Measurements from ENCODE around the gene SIRT1. TPM values are rescaled to one million over a fixed set of nuclear protein-coding genes. Genes with fewer than 3 reads are reported as not detected.
A peak's percentile ranks its signal among the peaks of the same experiment; 100 is the strongest.

Gene SIRT1
- total and polyA plus RNA-seq, 10 of the 15 experiments (the other 5 are each of a cell fraction or from before 2014, with no cell fraction given): 3.6 to 14.2 (median 10.2) TPM

DNA sequence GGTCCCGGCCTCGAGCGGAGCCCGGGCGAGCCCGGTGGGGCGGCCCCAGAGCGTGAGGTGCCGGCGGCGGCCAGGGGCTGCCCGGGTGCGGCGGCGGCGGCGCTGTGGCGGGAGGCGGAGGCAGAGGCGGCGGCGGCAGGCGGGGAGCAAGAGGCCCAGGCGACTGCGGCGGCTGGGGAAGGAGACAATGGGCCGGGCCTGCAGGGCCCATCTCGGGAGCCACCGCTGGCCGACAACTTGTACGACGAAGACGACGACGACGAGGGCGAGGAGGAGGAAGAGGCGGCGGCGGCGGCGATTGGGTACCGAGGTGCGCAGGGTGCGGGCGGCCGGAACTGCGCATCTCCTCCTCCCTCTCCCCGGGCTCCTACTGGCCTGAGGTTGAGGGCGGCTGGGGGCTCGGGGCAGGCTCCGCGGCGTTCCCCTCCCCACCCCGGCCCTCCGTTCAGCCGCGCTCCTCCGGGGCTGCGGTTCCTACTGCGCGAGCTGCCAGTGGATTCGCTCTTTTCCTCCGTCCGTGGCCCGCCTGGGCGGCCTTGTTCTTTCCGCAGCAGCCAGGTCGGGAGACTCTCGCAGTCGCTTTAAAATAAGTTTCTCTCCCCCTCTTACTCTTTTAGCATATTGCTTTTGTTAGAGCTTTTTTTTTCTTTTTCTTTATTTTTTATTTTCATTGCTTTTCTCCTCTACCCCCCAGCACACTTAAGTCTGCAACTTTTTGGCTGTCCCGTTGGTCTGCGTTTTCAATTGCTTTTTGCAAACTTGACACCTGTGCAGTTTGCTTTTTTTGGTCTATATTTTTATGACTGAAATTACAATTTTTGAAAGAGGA is 600 bp downstream of the SIRT1 start (continued):
- TF ChIP-seq BCLAF1 (IDR thresholded peaks at IDR 0.05) (no peak), MXI1 (IDR thresholded peaks at IDR 0.05; ENCODE audit: low read depth, low read length) (peak; percentile 15; the same call in 1 of the 2 replicates), BMI1 (IDR thresholded peaks at IDR 0.05; ENCODE audit: borderline replicate concordance) (no peak), GATAD2B (conservative IDR thresholded peaks at IDR 0.05; ENCODE audit: low read depth) (peak; percentile 95), ZBTB40 (IDR thresholded peaks at IDR 0.05; ENCODE audit: borderline replicate concordance) (0 out of 2 replicates have a peak, but pooled peaks have one; percentile 24), YY1 (IDR thresholded peaks at IDR 0.05; ENCODE audit: low read depth, low read length) (no peak; the same call in 1 of the 2 replicates), RAD51 (IDR thresholded peaks at IDR 0.05) (no peak), ATF2 (IDR thresholded peaks at IDR 0.05; ENCODE audit: low read length) (no peak), CHD2 (IDR thresholded peaks at IDR 0.05; ENCODE audit: borderline replicate concordance, low read depth, low read length) (no peak)
- TF ChIP-seq, protein P1, sequence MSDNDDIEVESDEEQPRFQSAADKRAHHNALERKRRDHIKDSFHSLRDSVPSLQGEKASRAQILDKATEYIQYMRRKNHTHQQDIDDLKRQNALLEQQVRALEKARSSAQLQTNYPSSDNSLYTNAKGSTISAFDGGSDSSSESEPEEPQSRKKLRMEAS (IDR thresholded peaks at IDR 0.05; ENCODE audit: low read depth, low read length): no peak
- TF ChIP-seq, protein P2, sequence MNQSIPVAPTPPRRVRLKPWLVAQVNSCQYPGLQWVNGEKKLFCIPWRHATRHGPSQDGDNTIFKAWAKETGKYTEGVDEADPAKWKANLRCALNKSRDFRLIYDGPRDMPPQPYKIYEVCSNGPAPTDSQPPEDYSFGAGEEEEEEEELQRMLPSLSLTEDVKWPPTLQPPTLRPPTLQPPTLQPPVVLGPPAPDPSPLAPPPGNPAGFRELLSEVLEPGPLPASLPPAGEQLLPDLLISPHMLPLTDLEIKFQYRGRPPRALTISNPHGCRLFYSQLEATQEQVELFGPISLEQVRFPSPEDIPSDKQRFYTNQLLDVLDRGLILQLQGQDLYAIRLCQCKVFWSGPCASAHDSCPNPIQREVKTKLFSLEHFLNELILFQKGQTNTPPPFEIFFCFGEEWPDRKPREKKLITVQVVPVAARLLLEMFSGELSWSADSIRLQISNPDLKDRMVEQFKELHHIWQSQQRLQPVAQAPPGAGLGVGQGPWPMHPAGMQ (IDR thresholded peaks at IDR 0.05; ENCODE audit: borderline replicate concordance): no peak
- TF ChIP-seq, protein P3, sequence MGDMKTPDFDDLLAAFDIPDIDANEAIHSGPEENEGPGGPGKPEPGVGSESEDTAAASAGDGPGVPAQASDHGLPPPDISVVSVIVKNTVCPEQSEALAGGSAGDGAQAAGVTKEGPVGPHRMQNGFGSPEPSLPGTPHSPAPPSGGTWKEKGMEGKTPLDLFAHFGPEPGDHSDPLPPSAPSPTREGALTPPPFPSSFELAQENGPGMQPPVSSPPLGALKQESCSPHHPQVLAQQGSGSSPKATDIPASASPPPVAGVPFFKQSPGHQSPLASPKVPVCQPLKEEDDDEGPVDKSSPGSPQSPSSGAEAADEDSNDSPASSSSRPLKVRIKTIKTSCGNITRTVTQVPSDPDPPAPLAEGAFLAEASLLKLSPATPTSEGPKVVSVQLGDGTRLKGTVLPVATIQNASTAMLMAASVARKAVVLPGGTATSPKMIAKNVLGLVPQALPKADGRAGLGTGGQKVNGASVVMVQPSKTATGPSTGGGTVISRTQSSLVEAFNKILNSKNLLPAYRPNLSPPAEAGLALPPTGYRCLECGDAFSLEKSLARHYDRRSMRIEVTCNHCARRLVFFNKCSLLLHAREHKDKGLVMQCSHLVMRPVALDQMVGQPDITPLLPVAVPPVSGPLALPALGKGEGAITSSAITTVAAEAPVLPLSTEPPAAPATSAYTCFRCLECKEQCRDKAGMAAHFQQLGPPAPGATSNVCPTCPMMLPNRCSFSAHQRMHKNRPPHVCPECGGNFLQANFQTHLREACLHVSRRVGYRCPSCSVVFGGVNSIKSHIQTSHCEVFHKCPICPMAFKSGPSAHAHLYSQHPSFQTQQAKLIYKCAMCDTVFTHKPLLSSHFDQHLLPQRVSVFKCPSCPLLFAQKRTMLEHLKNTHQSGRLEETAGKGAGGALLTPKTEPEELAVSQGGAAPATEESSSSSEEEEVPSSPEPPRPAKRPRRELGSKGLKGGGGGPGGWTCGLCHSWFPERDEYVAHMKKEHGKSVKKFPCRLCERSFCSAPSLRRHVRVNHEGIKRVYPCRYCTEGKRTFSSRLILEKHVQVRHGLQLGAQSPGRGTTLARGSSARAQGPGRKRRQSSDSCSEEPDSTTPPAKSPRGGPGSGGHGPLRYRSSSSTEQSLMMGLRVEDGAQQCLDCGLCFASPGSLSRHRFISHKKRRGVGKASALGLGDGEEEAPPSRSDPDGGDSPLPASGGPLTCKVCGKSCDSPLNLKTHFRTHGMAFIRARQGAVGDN (IDR thresholded peaks at IDR 0.05): no peak
